ENCODE data around the gene FAHD2A. TPM values are rescaled to one million over a fixed set of nuclear protein-coding genes. Genes with fewer than 3 reads are reported as not detected.

The FAHD2A gene
- total RNA-seq, 1 donor from 2014 or later = 42.2 TPM

DNA sequence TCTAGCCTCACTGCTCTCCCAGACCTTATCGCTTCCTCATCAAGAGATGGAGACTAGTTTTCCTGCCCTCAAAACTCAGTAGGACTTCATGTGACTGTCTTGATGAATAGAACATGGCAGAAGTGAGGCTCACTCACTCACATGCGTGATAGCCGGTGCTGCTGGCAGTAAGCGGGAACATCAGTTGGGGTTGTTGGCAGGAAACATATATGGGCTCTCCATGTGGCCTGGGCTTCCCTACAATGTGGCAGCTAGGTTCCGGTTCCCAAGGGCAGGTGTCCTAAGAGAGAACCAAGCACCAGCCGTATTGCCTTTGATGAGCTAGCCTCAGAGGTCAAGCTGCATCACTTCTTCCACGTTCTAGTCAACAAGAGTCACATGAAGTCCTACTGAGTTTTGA lies 15.2 kb upstream of the FAHD2A start:
- H3K4me3 Mint-ChIP-seq = no peak overlapping the region
- H3K27me3 Mint-ChIP-seq (ENCODE audit: low read depth) = no peaks in the 10 kb centered on the region
- no peaks in the 10 kb centered on the region for H3K4me1 Mint-ChIP-seq
- H3K36me3 Mint-ChIP-seq (ENCODE audit: low read depth) = no peaks in the 10 kb centered on the region
- H3K27ac Mint-ChIP-seq (ENCODE audit: unreplicated experiment) = no peak overlapping the region
- no peaks in the 10 kb centered on the region for H3K9me3 Mint-ChIP-seq
- TF ChIP-seq, protein P1, sequence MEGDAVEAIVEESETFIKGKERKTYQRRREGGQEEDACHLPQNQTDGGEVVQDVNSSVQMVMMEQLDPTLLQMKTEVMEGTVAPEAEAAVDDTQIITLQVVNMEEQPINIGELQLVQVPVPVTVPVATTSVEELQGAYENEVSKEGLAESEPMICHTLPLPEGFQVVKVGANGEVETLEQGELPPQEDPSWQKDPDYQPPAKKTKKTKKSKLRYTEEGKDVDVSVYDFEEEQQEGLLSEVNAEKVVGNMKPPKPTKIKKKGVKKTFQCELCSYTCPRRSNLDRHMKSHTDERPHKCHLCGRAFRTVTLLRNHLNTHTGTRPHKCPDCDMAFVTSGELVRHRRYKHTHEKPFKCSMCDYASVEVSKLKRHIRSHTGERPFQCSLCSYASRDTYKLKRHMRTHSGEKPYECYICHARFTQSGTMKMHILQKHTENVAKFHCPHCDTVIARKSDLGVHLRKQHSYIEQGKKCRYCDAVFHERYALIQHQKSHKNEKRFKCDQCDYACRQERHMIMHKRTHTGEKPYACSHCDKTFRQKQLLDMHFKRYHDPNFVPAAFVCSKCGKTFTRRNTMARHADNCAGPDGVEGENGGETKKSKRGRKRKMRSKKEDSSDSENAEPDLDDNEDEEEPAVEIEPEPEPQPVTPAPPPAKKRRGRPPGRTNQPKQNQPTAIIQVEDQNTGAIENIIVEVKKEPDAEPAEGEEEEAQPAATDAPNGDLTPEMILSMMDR (conservative IDR thresholded peaks at IDR 0.05) = no peak
- no peak for DNase-seq (ENCODE audit: low read depth, low spot score)

GRCh38 chr2:95388091-95388692 lies 14.3 kb upstream of the FAHD2A start:
- Mint-ChIP-seq H3K9me3 (no peaks in the 10 kb centered on the region), H3K4me3 (no peak overlapping the region), H3K27me3 (ENCODE audit: low read depth) (no peaks in the 10 kb centered on the region), H3K4me1 (no peaks in the 10 kb centered on the region), H3K36me3 (ENCODE audit: low read depth) (no peaks in the 10 kb centered on the region), H3K27ac (ENCODE audit: unreplicated experiment) (no peak overlapping the region)
- TF ChIP-seq, protein P1 (conservative IDR thresholded peaks at IDR 0.05) = no peak
- no peak for DNase-seq (ENCODE audit: low read depth, low spot score)

GRCh38 chr2:95388856-95389244 lies 13.7 kb upstream of the FAHD2A start:
- no peaks in the 10 kb centered on the region for H3K9me3 Mint-ChIP-seq
- H3K27ac Mint-ChIP-seq (ENCODE audit: unreplicated experiment) = no peak overlapping the region
- H3K27me3 Mint-ChIP-seq (ENCODE audit: low read depth) = no peaks in the 10 kb centered on the region

DNA sequence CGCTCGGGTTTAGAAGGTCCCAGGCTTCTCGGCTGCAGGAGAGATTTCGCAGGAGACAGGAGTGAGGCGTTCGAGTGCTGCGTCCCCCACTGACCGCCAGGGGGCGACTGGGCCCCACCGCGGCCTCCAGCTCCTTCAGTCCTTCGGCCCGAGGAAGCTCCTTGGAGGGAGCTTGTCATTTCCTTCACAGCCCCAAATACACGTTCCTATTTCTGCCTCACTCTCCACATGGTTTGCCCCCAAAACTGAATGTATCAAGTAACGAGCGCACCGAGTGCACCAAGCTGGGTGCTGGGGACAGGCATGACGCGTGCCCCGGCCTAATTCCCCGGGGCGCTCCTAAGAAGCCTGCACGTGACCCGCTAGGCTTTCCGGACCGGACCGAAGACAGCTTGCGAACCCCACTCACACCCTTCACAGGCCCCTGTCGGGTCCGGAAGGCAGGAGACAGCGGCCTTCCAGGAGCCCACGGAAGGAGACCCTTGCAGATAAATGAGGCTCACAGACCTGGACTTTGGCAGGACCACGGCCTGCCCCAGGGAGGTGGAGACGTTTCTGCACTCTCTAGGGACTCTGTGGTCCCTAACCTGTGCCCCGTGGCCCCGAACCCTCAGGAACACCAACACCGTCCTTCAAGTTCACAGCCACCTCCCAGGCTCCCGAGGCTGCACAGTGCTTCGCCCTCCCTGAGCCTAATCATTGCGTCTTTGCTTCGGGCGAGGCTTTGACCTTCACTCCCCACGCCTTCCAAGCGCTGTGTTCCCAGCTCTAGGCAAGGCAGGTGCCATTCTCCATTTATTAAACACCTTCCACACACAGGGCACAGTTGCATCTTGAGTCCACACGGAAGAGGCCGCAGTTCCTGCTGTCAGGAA lies 13.0 kb upstream of the FAHD2A start:
- TF ChIP-seq, protein P1 (conservative IDR thresholded peaks at IDR 0.05) = peak; percentile 91
- DNase-seq (ENCODE audit: low read depth, low spot score) = peak; percentile 73
- Mint-ChIP-seq H3K36me3 (ENCODE audit: low read depth) (no peaks in the 10 kb centered on the region), H3K27me3 (ENCODE audit: low read depth) (no peaks in the 10 kb centered on the region), H3K4me3 (peak overlapping the region; percentile 23), H3K27ac (ENCODE audit: unreplicated experiment) (no peak overlapping the region), H3K4me1 (no peaks in the 10 kb centered on the region), H3K9me3 (no peaks in the 10 kb centered on the region)

More at GRCh38 chr2:95388856-95389244, 13.7 kb upstream of the FAHD2A start:
- TF ChIP-seq, protein P1 (conservative IDR thresholded peaks at IDR 0.05) = no peak
- no peaks in the 10 kb centered on the region for H3K36me3 Mint-ChIP-seq (ENCODE audit: low read depth)
- H3K4me1 Mint-ChIP-seq = no peaks in the 10 kb centered on the region
- H3K4me3 Mint-ChIP-seq = no peak overlapping the region
- no peak for DNase-seq (ENCODE audit: low read depth, low spot score)

DNA sequence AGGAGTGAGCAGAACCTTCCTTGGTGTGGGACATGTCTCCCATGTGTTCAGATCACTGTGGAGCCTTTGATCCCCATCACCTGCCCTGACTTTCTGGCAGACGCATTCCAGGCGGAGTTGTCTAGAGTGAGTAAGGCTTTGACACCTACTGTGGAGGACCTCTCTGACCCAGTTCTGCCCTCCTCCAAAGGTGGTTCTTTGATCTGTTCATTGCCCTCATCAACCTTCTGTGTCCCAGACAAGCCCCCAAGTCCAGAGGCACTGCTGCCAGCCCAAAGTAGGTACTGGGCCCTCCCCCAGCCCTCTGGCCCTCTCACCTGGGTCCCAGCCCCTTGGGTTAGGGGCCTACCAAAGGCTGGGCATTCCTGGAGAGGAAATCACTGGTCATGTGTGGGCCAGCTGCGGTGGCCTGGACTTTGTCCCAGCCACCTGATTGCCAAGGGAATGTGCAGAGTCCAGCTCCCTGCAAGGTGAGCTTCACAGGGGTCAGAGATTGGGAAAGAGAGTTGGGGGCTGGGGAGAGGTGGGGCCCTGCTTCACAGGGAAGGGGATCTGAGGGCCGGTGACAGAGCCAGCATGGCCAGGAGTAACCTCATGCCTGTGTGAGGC lies 12.1 kb upstream of the FAHD2A start:
- no peaks in the 10 kb centered on the region for H3K4me1 Mint-ChIP-seq
- no peak overlapping the region for H3K4me3 Mint-ChIP-seq
- H3K27ac Mint-ChIP-seq (ENCODE audit: unreplicated experiment) = no peak overlapping the region
- H3K9me3 Mint-ChIP-seq = no peaks in the 10 kb centered on the region
- DNase-seq (ENCODE audit: low read depth, low spot score) = no peak
- H3K36me3 Mint-ChIP-seq (ENCODE audit: low read depth) = no peaks in the 10 kb centered on the region
- TF ChIP-seq, protein P1 (conservative IDR thresholded peaks at IDR 0.05) = no peak
- H3K27me3 Mint-ChIP-seq (ENCODE audit: low read depth) = no peaks in the 10 kb centered on the region

Measured in neural crest cell (in vitro differentiated cells).